Activated CD4-positive, alpha-beta T cell treated with anti-CD3 and anti-CD28 coated beads, Interleukin-2, amount 50 U/mL, for 24 hours (primary cell): Measurements from ENCODE around the gene LRP10.
"Not testable (repeated sequence)": the region's sequence is repeated elsewhere in the genome, so short reads cannot be mapped to it uniquely, and the experiment has no call there.

Source experiments
- DNase-seq, 2 donors: peaks; one replicate each; pipeline ENCODE4 v3.0.0-alpha.2; 2020; ENCODE audit warnings: low read depth in 1 of 2, low spot score in 1 of 2

The LRP10 gene

GRCh38 chr14:22871224-22872032, at the start of gene LRP10:
LRP10 (plus strand) TSS chr14:22871740; CDS start chr14:22872304, 564 bp downstream.
- DNase-seq: peak; percentile 57 to 65

- no peak for DNase-seq
Measured at GRCh38 chr14:22822016-22822570, 49.4 kb upstream of the LRP10 start.

- peak; percentile 39 to 48 for DNase-seq
Measured at GRCh38 chr14:22822571-22823098, 48.9 kb upstream of the LRP10 start.

GRCh38 chr14:22824711-22825359, 46.7 kb upstream of the LRP10 start:
- no peak for DNase-seq

- not testable (repeated sequence) for DNase-seq
Measured at GRCh38 chr14:22829076-22829660, 42.4 kb upstream of the LRP10 start.

- DNase-seq: peak; percentile 78 to 88
Measured at GRCh38 chr14:22829661-22830442, 41.7 kb upstream of the LRP10 start, which contains the start of gene MRPL52. MRPL52 (plus strand) TSS chr14:22829887; CDS start chr14:22829913, 26 bp downstream.

- no peak for DNase-seq
Measured at GRCh38 chr14:22830443-22831010, 41.0 kb upstream of the LRP10 start.

- no peak for DNase-seq
Measured at GRCh38 chr14:22835505-22835904, 36.0 kb upstream of the LRP10 start.

GRCh38 chr14:22836301-22837113, 35.0 kb upstream of the LRP10 start, which contains the start of gene MMP14:
MMP14 (plus strand) TSS chr14:22836585; CDS start chr14:22836818, 233 bp downstream.
- DNase-seq: no peak

GRCh38 chr14:22837114-22837749, 34.3 kb upstream of the LRP10 start:
- no peak for DNase-seq

GRCh38 chr14:22837750-22838538, 33.6 kb upstream of the LRP10 start:
- no peak for DNase-seq

- DNase-seq: no peak
Measured at GRCh38 chr14:22838631-22839041, 32.9 kb upstream of the LRP10 start.

GRCh38 chr14:22839159-22839779, 32.3 kb upstream of the LRP10 start:
- no peak for DNase-seq

- DNase-seq: no peak
Measured at GRCh38 chr14:22841311-22841710, 30.2 kb upstream of the LRP10 start.

- no peak for DNase-seq
Measured at GRCh38 chr14:22841769-22842168, 29.8 kb upstream of the LRP10 start.

GRCh38 chr14:22842211-22843122, 29.1 kb upstream of the LRP10 start:
- DNase-seq: no peak
